Ascending aorta (tissue), 2 donors: ENCODE results near the gene XAB2. TPM values are rescaled to one million over a fixed set of nuclear protein-coding genes. Genes with fewer than 3 reads are reported as not detected.

Source experiments
- DNase-seq, 2 donors: peaks; one replicate each; pipeline ENCODE4 v3.0.0-alpha.2; 2019; ENCODE audit warnings: low spot score in 2 of 2
- H3K27ac ChIP-seq, 2 donors: fragments of 200-600 bp; sonication (generic); one replicate each; pipeline ENCODE4 v1.5.1; 2016 to 2017; ENCODE audit warnings: mild to moderate bottlenecking in 1 of 2
- H3K27me3 ChIP-seq: fragments of 200-600 bp; sonication (generic); one replicate; pipeline ENCODE4 v1.5.1; 2017
- H3K36me3 ChIP-seq, 2 donors: fragments of 200-600 bp; sonication (generic); one replicate each; pipeline ENCODE4 v1.5.1; 2016
- H3K4me1 ChIP-seq, 2 donors: fragments of 200-600 bp; sonication (generic); one replicate each; pipeline ENCODE4 v1.5.1; 2016 to 2017; ENCODE audit warnings: mild to moderate bottlenecking in 1 of 2
- H3K4me3 ChIP-seq, 2 donors: fragments of 200-600 bp; sonication (generic); one replicate each; pipeline ENCODE4 v1.5.1; 2016 to 2017; ENCODE audit warnings: mild to moderate bottlenecking in 1 of 2
- H3K9me3 ChIP-seq, 2 donors: fragments of 200-600 bp; sonication (generic); one replicate each; pipeline ENCODE4 v1.5.1; 2016
- CTCF ChIP-seq, 3 experiments: fragments of 200-600 bp in 2 of 3; fragments of 450-650 bp in 1 of 3; sonication (generic) in 2 of 3; IDR thresholded peaks; one replicate each; pipeline ENCODE4 v1.5.1; 2016 to 2019; ENCODE audit warnings: antibody characterized with exemption in 3 of 3, mild to moderate bottlenecking in 1 of 3, moderate library complexity in 1 of 3
- intact Hi-C: fragments of 100-400 bp; cut with DNase I; formaldehyde crosslinking; loops from one replicate; pipeline ENCODE4 v1.15.1; 2023
- total RNA-seq: library from RNA; depleted of rRNA; stranded (reverse); fragments of >200 nt; gene quantifications from one replicate; pipeline ENCODE4 v1.1.0, GENCODE V29; 2016

Gene XAB2
- total RNA-seq, 1 donor from 2014 or later: 18.4 TPM

GRCh38 chr19:7610491-7611240 is 18.7 kb downstream of the XAB2 start:
- H3K4me1 ChIP-seq: no peaks in the 10 kb centered on the region
- DNase-seq: no peak
- H3K9me3 ChIP-seq: no peaks in the 10 kb centered on the region
- no peak overlapping the region for H3K4me3 ChIP-seq
- TF ChIP-seq CTCF (IDR thresholded peaks at IDR 0.05): no peak
- H3K27me3 ChIP-seq: no peaks in the 10 kb centered on the region
- no peaks in the 10 kb centered on the region for H3K36me3 ChIP-seq
- intact Hi-C loops: no loop called here
- no peak overlapping the region for H3K27ac ChIP-seq

- intact Hi-C loops: no loop called here
Observed at GRCh38 chr19:7607874-7608560, 21.3 kb downstream of the XAB2 start.

GRCh38 chr19:7607212-7607873 is 22.0 kb downstream of the XAB2 start:
- Histone ChIP-seq H3K27me3 (peaks cover 7% of the 10 kb centered on the region), H3K9me3 (no peaks in the 10 kb centered on the region), H3K4me3 (no peak overlapping the region), H3K36me3 (no peaks in the 10 kb centered on the region), H3K27ac (no peak overlapping the region), H3K4me1 (no peaks in the 10 kb centered on the region)
- no peak for DNase-seq
- TF ChIP-seq CTCF (IDR thresholded peaks at IDR 0.05): no peak
- intact Hi-C loops: no loop called here

More at GRCh38 chr19:7607874-7608560, 21.3 kb downstream of the XAB2 start:
- H3K36me3 ChIP-seq: no peaks in the 10 kb centered on the region
- no peak for DNase-seq
- no peaks in the 10 kb centered on the region for H3K4me1 ChIP-seq
- no peak for TF ChIP-seq CTCF (IDR thresholded peaks at IDR 0.05)
- peaks cover under 1% of the 10 kb centered on the region for H3K27me3 ChIP-seq
- H3K27ac ChIP-seq: no peak overlapping the region
- H3K9me3 ChIP-seq: no peaks in the 10 kb centered on the region
- no peak overlapping the region for H3K4me3 ChIP-seq

GRCh38 chr19:7606289-7606688 is 23.1 kb downstream of the XAB2 start:
- H3K9me3 ChIP-seq: no peaks in the 10 kb centered on the region
- TF ChIP-seq CTCF (IDR thresholded peaks at IDR 0.05): no peak
- no peaks in the 10 kb centered on the region for H3K36me3 ChIP-seq
- no peak for DNase-seq
- intact Hi-C loops: no loop called here
- H3K27me3 ChIP-seq: peaks cover 8% of the 10 kb centered on the region
- H3K4me3 ChIP-seq: no peak overlapping the region
- H3K27ac ChIP-seq: no peak overlapping the region
- no peaks in the 10 kb centered on the region for H3K4me1 ChIP-seq

- intact Hi-C loops: no loop called here
- H3K4me1 ChIP-seq: no peaks in the 10 kb centered on the region
- no peak overlapping the region for H3K27ac ChIP-seq
- H3K36me3 ChIP-seq: no peaks in the 10 kb centered on the region
- H3K27me3 ChIP-seq: peaks cover 8% of the 10 kb centered on the region
- H3K9me3 ChIP-seq: no peaks in the 10 kb centered on the region
- H3K4me3 ChIP-seq: no peak overlapping the region
- TF ChIP-seq CTCF (IDR thresholded peaks at IDR 0.05): no peak
- no peak for DNase-seq
Observed at GRCh38 chr19:7605490-7606222, 23.7 kb downstream of the XAB2 start.
